ENCODE results near the gene HPS1. TPM values are rescaled to one million over a fixed set of nuclear protein-coding genes. Genes with fewer than 3 reads are reported as not detected.

The HPS1 gene
- total and polyA plus RNA-seq, 2 experiments from 2014 or later: 21.4 to 51.2 TPM

DNA sequence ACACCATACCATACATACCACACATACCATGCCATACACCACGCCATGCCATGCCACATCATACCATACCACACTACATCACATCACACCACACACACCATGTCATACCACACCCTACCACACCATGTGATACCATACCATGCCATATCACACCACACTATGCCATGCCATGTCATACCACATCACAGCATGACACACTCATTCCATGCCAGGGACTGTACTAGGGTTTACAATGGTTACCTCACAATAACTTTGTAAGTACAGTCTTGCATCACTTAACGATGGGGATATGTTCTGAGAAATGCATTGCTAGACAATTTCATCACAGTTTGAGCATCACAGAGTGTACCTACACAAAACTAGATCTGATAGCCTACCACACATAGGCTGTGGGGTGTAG lies 46.3 kb downstream of the HPS1 start (continued):
- TF ChIP-seq, protein P1, sequence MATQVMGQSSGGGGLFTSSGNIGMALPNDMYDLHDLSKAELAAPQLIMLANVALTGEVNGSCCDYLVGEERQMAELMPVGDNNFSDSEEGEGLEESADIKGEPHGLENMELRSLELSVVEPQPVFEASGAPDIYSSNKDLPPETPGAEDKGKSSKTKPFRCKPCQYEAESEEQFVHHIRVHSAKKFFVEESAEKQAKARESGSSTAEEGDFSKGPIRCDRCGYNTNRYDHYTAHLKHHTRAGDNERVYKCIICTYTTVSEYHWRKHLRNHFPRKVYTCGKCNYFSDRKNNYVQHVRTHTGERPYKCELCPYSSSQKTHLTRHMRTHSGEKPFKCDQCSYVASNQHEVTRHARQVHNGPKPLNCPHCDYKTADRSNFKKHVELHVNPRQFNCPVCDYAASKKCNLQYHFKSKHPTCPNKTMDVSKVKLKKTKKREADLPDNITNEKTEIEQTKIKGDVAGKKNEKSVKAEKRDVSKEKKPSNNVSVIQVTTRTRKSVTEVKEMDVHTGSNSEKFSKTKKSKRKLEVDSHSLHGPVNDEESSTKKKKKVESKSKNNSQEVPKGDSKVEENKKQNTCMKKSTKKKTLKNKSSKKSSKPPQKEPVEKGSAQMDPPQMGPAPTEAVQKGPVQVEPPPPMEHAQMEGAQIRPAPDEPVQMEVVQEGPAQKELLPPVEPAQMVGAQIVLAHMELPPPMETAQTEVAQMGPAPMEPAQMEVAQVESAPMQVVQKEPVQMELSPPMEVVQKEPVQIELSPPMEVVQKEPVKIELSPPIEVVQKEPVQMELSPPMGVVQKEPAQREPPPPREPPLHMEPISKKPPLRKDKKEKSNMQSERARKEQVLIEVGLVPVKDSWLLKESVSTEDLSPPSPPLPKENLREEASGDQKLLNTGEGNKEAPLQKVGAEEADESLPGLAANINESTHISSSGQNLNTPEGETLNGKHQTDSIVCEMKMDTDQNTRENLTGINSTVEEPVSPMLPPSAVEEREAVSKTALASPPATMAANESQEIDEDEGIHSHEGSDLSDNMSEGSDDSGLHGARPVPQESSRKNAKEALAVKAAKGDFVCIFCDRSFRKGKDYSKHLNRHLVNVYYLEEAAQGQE (IDR thresholded peaks at IDR 0.05; ENCODE audit: unreplicated experiment): no peak
- TF ChIP-seq STAT1 (IDR thresholded peaks at IDR 0.05; ENCODE audit: unreplicated experiment) (no peak), JUNB (IDR thresholded peaks at IDR 0.05; ENCODE audit: unreplicated experiment) (no peak), CREB1 (CRISPR knock-in tag; IDR thresholded peaks at IDR 0.05; ENCODE audit: low read depth) (no peak)
- TF ChIP-seq, protein P2, sequence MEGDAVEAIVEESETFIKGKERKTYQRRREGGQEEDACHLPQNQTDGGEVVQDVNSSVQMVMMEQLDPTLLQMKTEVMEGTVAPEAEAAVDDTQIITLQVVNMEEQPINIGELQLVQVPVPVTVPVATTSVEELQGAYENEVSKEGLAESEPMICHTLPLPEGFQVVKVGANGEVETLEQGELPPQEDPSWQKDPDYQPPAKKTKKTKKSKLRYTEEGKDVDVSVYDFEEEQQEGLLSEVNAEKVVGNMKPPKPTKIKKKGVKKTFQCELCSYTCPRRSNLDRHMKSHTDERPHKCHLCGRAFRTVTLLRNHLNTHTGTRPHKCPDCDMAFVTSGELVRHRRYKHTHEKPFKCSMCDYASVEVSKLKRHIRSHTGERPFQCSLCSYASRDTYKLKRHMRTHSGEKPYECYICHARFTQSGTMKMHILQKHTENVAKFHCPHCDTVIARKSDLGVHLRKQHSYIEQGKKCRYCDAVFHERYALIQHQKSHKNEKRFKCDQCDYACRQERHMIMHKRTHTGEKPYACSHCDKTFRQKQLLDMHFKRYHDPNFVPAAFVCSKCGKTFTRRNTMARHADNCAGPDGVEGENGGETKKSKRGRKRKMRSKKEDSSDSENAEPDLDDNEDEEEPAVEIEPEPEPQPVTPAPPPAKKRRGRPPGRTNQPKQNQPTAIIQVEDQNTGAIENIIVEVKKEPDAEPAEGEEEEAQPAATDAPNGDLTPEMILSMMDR (conservative IDR thresholded peaks at IDR 0.05; ENCODE audit: low read depth in 2 of 2): no peak

DNA sequence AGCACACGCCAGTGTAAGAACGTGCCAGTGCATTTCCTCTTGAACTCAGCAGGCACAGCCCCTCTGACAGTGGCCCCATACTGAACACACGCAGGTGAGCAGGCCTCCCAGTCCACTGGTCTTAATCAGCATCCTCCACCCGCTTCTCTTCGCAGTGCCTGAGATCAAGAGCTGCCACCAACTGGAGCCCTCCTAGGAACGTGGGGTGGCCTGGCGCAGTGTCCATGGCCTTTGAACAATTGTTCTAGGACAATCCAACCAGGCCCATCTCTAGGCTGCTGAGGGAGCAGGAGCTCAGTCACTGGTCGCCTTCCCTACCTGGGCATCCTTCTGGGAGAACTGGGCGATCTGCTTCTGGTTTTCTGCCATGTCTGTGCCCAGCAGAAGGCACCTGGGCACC lies 47.0 kb downstream of the HPS1 start:
- ATAC-seq (no peak), DNase-seq (ENCODE audit: low spot score) (no peak)
- Histone ChIP-seq H2AFZ (no peak overlapping the region), H3K4me3 (no peak overlapping the region), H3K27me3 (ENCODE audit: insufficient read depth) (no peaks in the 10 kb centered on the region), H3F3A (replicated peaks; ENCODE audit: low read depth) (no peaks in the 10 kb centered on the region), H3K27ac (ENCODE audit: low read depth) (no peak overlapping the region), H3K4me2 (no peak overlapping the region), H3K79me2 (replicated peaks; ENCODE audit: insufficient read depth) (no peaks in the 10 kb centered on the region), H4K20me1 (replicated peaks; ENCODE audit: insufficient read depth) (no peaks in the 10 kb centered on the region), H3K4me1 (ENCODE audit: insufficient read depth) (no peaks in the 10 kb centered on the region), H3K9me2 (ENCODE audit: insufficient read depth) (peaks cover 8% of the 10 kb centered on the region; the same call in 1 of the 2 replicates), H3K36me3 (ENCODE audit: insufficient read depth) (no peaks in the 10 kb centered on the region)
- no peak overlapping the region for H3K27ac Mint-ChIP-seq
- peaks cover 8% of the 10 kb centered on the region for H3K4me1 Mint-ChIP-seq
- H3K27me3 Mint-ChIP-seq (ENCODE audit: insufficient read depth, low read depth, poor library complexity): peaks cover 3% of the 10 kb centered on the region
- no peak for TF ChIP-seq JUNB (IDR thresholded peaks at IDR 0.05; ENCODE audit: unreplicated experiment)
- TF ChIP-seq, protein P3, sequence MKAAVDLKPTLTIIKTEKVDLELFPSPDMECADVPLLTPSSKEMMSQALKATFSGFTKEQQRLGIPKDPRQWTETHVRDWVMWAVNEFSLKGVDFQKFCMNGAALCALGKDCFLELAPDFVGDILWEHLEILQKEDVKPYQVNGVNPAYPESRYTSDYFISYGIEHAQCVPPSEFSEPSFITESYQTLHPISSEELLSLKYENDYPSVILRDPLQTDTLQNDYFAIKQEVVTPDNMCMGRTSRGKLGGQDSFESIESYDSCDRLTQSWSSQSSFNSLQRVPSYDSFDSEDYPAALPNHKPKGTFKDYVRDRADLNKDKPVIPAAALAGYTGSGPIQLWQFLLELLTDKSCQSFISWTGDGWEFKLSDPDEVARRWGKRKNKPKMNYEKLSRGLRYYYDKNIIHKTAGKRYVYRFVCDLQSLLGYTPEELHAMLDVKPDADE (IDR thresholded peaks at IDR 0.05): no peak
- TF ChIP-seq, protein P1 (IDR thresholded peaks at IDR 0.05; ENCODE audit: unreplicated experiment): no peak
- no peaks in the 10 kb centered on the region for H3K9me3 Mint-ChIP-seq
- H3K4me3 Mint-ChIP-seq: no peak overlapping the region
- H3K36me3 Mint-ChIP-seq (ENCODE audit: low read depth): no peaks in the 10 kb centered on the region; the same call in 2 of the 3 replicates
